ENCODE results near the gene ANAPC16.
"Not testable (repeated sequence)": the region's sequence is repeated elsewhere in the genome, so short reads cannot be mapped to it uniquely, and the experiment has no call there.

The ANAPC16 gene

GRCh38 chr10:72223743-72224101, 7.9 kb downstream of the ANAPC16 start:
- H3K27me3 ChIP-seq (ENCODE audit: insufficient read depth, poor library complexity, severe bottlenecking): no peaks in the 10 kb centered on the region
- H3K4me3 ChIP-seq (replicated peaks; ENCODE audit: insufficient read depth, low read length): no peak overlapping the region
- no peak overlapping the region for H3K27ac ChIP-seq (replicated peaks)
- no peak for DNase-seq (ENCODE audit: low read depth in 1 of 2, low spot score in 1 of 2)
- TF ChIP-seq CTCF (IDR thresholded peaks at IDR 0.05; ENCODE audit: insufficient read depth, low read length): no peak
- no peak for TF ChIP-seq REST (IDR thresholded peaks at IDR 0.05; ENCODE audit: insufficient replicate concordance, low read depth)
- TF ChIP-seq POLR2AphosphoS5 (IDR thresholded peaks at IDR 0.05; ENCODE audit: low read depth): no peak
- TF ChIP-seq SPI1 (IDR thresholded peaks at IDR 0.05; ENCODE audit: borderline replicate concordance, low read depth): no peak
- no peak for TF ChIP-seq GABPA (IDR thresholded peaks at IDR 0.05; ENCODE audit: low read depth)

GRCh38 chr10:72224191-72224590, 8.4 kb downstream of the ANAPC16 start:
- H3K27me3 ChIP-seq (ENCODE audit: insufficient read depth, poor library complexity, severe bottlenecking); DNase-seq (ENCODE audit: low read depth in 1 of 2, low spot score in 1 of 2); H3K4me3 ChIP-seq (replicated peaks; ENCODE audit: insufficient read depth, low read length); H3K27ac ChIP-seq (replicated peaks): not testable (repeated sequence)

- H3K27me3 ChIP-seq (ENCODE audit: insufficient read depth, poor library complexity, severe bottlenecking): no peaks in the 10 kb centered on the region
- H3K27ac ChIP-seq (replicated peaks): no peak overlapping the region
- no peak overlapping the region for H3K4me3 ChIP-seq (replicated peaks; ENCODE audit: insufficient read depth, low read length)
- no peak for DNase-seq (ENCODE audit: low read depth in 1 of 2, low spot score in 1 of 2)
- TF ChIP-seq CTCF (IDR thresholded peaks at IDR 0.05; ENCODE audit: insufficient read depth, low read length) (no peak), GABPA (IDR thresholded peaks at IDR 0.05; ENCODE audit: low read depth) (no peak), REST (IDR thresholded peaks at IDR 0.05; ENCODE audit: insufficient replicate concordance, low read depth) (no peak), POLR2AphosphoS5 (IDR thresholded peaks at IDR 0.05; ENCODE audit: low read depth) (no peak), SPI1 (IDR thresholded peaks at IDR 0.05; ENCODE audit: borderline replicate concordance, low read depth) (no peak)
Observed at GRCh38 chr10:72226418-72227027, 10.7 kb downstream of the ANAPC16 start.

- H3K4me3 ChIP-seq (replicated peaks; ENCODE audit: insufficient read depth, low read length): no peak overlapping the region
- TF ChIP-seq POLR2AphosphoS5 (IDR thresholded peaks at IDR 0.05; ENCODE audit: low read depth) (no peak), GABPA (IDR thresholded peaks at IDR 0.05; ENCODE audit: low read depth) (no peak), SPI1 (IDR thresholded peaks at IDR 0.05; ENCODE audit: borderline replicate concordance, low read depth) (no peak), REST (IDR thresholded peaks at IDR 0.05; ENCODE audit: insufficient replicate concordance, low read depth) (no peak), CTCF (IDR thresholded peaks at IDR 0.05; ENCODE audit: insufficient read depth, low read length) (no peak)
- H3K27me3 ChIP-seq (ENCODE audit: insufficient read depth, poor library complexity, severe bottlenecking): no peaks in the 10 kb centered on the region
- no peak overlapping the region for H3K27ac ChIP-seq (replicated peaks)
- no peak for DNase-seq (ENCODE audit: low read depth in 1 of 2, low spot score in 1 of 2)
Observed at GRCh38 chr10:72227826-72228225, 12.0 kb downstream of the ANAPC16 start.

Data from HL-60 (cell line).